GM21786 (cell line): ENCODE results near the gene PARD6A.

ENCODE experiments used
- ATAC-seq: cut with Tn5 transposase; IDR thresholded peaks from one replicate; pipeline ENCODE4 v1.9.1; 2021; ENCODE audit not compliant: unreplicated experiment

The PARD6A gene

GRCh38 chr16:67660564-67661028 is at the start of gene PARD6A:
TSS of gene PARD6A (plus strand) at chr16:67660960. CDS start at chr16:67661039, 79 bp downstream.
- peak; percentile 81 for ATAC-seq

GRCh38 chr16:67613808-67614207 is 47.0 kb upstream of the PARD6A start:
- no peak for ATAC-seq

- no peak for ATAC-seq
Observed at GRCh38 chr16:67628216-67628615, 32.5 kb upstream of the PARD6A start.

- ATAC-seq, result no peak
Observed at GRCh38 chr16:67632415-67633172, 28.2 kb upstream of the PARD6A start.

- no peak for ATAC-seq
Observed at GRCh38 chr16:67636713-67637112, 24.0 kb upstream of the PARD6A start.

GRCh38 chr16:67637625-67638024 is 23.1 kb upstream of the PARD6A start:
- no peak for ATAC-seq

GRCh38 chr16:67641779-67642708 is 18.7 kb upstream of the PARD6A start:
- ATAC-seq, result no peak

- no peak for ATAC-seq
Observed at GRCh38 chr16:67644038-67644437, 16.7 kb upstream of the PARD6A start.

- ATAC-seq, result no peak
Observed at GRCh38 chr16:67645397-67646121, 15.2 kb upstream of the PARD6A start.

GRCh38 chr16:67647111-67647651 is 13.6 kb upstream of the PARD6A start:
- no peak for ATAC-seq

GRCh38 chr16:67647681-67648080 is 13.1 kb upstream of the PARD6A start:
- ATAC-seq, result no peak

- no peak for ATAC-seq
Observed at GRCh38 chr16:67648088-67648763, 12.5 kb upstream of the PARD6A start.

GRCh38 chr16:67648764-67649407 is 11.9 kb upstream of the PARD6A start:
- no peak for ATAC-seq

- ATAC-seq, result no peak
Observed at GRCh38 chr16:67649494-67649931, 11.2 kb upstream of the PARD6A start.

GRCh38 chr16:67650023-67650422 is 10.7 kb upstream of the PARD6A start:
- ATAC-seq, result no peak

- no peak for ATAC-seq
Observed at GRCh38 chr16:67651039-67651438, 9.7 kb upstream of the PARD6A start.

GRCh38 chr16:67651847-67652246 is 8.9 kb upstream of the PARD6A start:
- ATAC-seq, result no peak

GRCh38 chr16:67652578-67653127 is 8.1 kb upstream of the PARD6A start:
- no peak for ATAC-seq

GRCh38 chr16:67653128-67653788 is 7.5 kb upstream of the PARD6A start:
- no peak for ATAC-seq
